Mesodermal cell (in vitro differentiated cells): Measurements from ENCODE around the gene PGAM5. TPM values are rescaled to one million over a fixed set of nuclear protein-coding genes. Genes with fewer than 3 reads are reported as not detected.

Experiments used
- H3K27ac ChIP-seq: 2 replicates; pipeline ENCODE4 v1.7.0; 2013; ENCODE audit warnings: mild to moderate bottlenecking, low read depth, low read length, moderate library complexity; ENCODE audit not compliant: severe bottlenecking
- H3K36me3 ChIP-seq: 2 replicates; pipeline ENCODE4 v1.7.1; 2013; ENCODE audit warnings: mild to moderate bottlenecking, low read length, moderate library complexity; ENCODE audit not compliant: control insufficient read depth, insufficient read depth
- H3K4me1 ChIP-seq: one replicate; pipeline ENCODE4 v1.7.1; 2013; ENCODE audit warnings: mild to moderate bottlenecking, low read length; ENCODE audit not compliant: insufficient read depth, control insufficient read depth, poor library complexity, severe bottlenecking
- H3K4me3 ChIP-seq: 2 replicates; pipeline ENCODE4 v1.7.0; 2013; ENCODE audit warnings: low read length, control low read depth, mild to moderate bottlenecking; ENCODE audit not compliant: insufficient read depth, poor library complexity, severe bottlenecking; ENCODE audit errors: extremely low read depth
- H3K9me3 ChIP-seq: 2 replicates; pipeline ENCODE4 v1.7.1; 2013; ENCODE audit warnings: mild to moderate bottlenecking, low read length, moderate library complexity; ENCODE audit not compliant: control insufficient read depth
- WGBS, 2 experiments: methylation state at CpG; one replicate each; pipeline ENCODE4 v1.1.5; 2013; ENCODE audit warnings: missing lambda C conversion rate in 2 of 2; ENCODE audit not compliant: insufficient coverage in 2 of 2; 5-methylcytosine and 5-hydroxymethylcytosine counted together
- polyA plus RNA-seq, 2 experiments: library from polyadenylated mRNA; stranded (reverse); fragments of 50-300 nt; gene quantifications; one replicate each; pipeline ENCODE4 v1.2.3, GENCODE V29; 2013

PGAM5 gene
- 28.9 TPM for polyA plus RNA-seq (2013, experiment 1 of 2)
- 25.1 TPM for polyA plus RNA-seq (2013, experiment 2 of 2)

DNA sequence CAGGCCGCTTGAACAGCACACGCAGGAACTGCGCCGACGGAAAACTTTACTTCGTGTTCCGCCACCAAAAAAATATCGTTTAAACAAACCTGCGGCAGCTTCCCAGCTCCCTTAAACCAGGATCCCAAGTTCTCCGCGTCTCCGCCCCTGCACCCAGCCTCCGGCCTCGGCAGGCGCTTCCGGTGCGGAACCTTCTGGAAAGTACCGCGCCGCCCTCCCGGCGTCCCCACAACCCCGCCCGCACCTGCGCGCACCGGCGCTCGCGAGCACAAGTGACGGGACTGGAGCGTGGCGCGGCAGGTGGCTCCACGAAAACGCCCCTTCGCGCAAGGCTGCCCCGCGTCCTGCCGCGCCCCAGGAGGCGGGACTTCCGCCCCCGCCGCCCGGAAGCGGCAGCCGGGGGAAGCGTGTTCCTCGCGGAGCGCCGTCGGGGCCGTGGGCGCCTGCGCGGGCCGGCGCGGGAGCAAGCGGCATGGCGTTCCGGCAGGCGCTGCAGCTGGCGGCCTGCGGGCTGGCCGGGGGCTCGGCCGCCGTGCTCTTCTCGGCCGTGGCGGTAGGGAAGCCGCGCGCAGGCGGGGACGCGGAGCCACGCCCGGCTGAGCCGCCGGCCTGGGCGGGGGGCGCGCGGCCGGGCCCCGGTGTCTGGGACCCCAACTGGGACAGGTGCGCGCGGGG is at the start of gene PGAM5:
Gene PGAM5 (plus strand): TSS at position 438 of the 675 bp plus-strand sequence. CDS start 35 bp downstream, at position 473.
- Histone ChIP-seq H3K27ac (peak within 1 kb of the TSS; percentile 60), H3K9me3 (no peaks in the 10 kb centered on the region)
- 0% methylated on average over 78 to 84 of the region's 94 CpGs for WGBS, 2 experiments

DNA sequence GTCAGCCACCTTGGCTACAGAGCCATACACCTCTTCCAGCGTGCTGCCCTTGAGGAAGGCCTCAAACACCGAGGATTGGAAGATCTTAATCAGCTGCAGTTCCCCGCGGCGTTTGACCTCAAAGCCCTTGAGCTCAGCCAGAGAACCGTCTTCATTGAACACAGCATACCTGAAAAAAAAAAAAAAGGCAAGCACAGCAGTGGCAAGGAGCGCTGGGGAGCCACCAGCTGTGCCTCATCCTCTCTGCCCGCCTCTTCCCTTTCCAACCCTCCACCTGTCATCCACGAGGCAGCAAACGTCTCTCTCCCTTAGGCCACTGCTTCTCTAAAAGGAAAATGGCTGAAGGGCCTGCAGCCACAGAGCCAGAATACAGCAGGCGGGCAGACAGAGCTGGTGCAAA is 49.6 kb upstream of the PGAM5 start:
- WGBS, 2 experiments: 96 to 97% methylated on average over 10 of the region's 11 CpGs
- no peaks in the 10 kb centered on the region for H3K4me1 ChIP-seq
- no peaks in the 10 kb centered on the region for H3K9me3 ChIP-seq
- H3K27ac ChIP-seq: no peak overlapping the region
- H3K4me3 ChIP-seq: no peak overlapping the region
- peaks cover 99% of the 10 kb centered on the region for H3K36me3 ChIP-seq

More for the DNA sequence above, at the start of gene PGAM5:
- Histone ChIP-seq H3K4me3 (peak within 1 kb of the TSS; percentile 75), H3K4me1 (no peaks in the 10 kb centered on the region), H3K36me3 (peaks cover 31% of the 10 kb centered on the region)

DNA sequence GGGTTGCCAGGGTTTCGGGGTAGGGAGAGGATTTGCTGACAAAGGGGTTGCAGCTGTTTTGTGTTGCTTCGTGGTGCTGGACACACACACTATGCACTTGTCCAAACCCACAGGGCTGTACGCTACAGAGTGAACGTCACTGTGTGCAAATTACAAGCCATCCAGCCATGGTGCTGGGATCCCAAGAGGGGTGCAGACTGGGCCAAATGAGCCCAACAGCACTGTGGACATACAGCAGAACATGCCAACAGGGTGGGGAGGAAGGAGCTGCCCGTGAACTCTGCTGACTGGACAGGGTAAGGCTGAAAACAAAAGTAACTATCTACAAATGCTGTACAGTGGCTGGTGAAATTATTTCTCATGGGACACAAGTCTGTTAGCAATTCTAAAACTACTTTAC is 48.7 kb upstream of the PGAM5 start:
- Histone ChIP-seq H3K4me3 (no peak overlapping the region), H3K36me3 (peaks cover 99% of the 10 kb centered on the region), H3K9me3 (no peaks in the 10 kb centered on the region), H3K27ac (no peak overlapping the region), H3K4me1 (no peaks in the 10 kb centered on the region)
- WGBS, 2 experiments: 73 to 92% methylated on average over 3 to 4 of the region's 5 CpGs

DNA sequence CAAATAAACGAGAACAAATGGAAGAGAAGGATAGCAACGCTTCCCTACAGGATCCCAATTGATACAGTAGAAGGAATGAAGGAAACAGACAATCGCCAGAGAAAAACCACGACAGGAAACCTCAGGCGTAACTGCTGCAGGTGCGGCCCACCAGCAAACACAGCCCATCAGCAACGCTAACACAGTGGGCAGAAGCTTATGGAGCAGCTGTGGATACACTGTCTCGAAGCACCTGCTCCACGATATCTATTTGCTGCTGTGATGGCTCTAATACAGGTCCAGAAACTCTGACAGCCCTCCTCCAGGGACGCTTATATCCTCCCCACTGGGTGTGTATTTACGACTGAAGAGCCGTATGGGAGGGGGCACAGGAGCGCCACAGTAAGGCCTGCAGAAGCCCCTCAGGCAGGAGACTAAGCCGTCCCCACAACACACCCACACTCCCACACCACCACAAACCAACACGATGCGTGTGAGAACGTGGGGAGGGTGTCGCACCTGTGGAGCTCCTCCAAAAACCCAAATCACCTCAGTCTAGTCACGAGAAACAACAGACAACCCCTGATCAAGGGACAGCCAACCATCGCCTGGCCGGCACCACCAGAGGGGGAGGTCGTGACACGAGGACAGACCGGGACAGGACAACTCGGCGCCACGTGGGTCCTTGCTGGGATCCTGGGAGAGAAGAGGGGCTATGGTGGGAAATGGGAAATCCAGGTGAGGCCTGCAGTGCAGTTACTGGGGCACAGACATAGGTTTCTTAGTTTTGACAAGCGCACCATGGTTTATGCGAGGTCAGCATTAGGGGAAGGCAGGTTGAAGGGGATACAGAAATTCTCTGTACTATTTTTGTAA is 47.5 kb upstream of the PGAM5 start:
- H3K27ac ChIP-seq: no peak overlapping the region
- WGBS, 2 experiments: 91 to 93% methylated on average over 17 to 25 of the region's 29 CpGs
- H3K4me1 ChIP-seq: no peaks in the 10 kb centered on the region
- peaks cover 99% of the 10 kb centered on the region for H3K36me3 ChIP-seq
- no peak overlapping the region for H3K4me3 ChIP-seq
- no peaks in the 10 kb centered on the region for H3K9me3 ChIP-seq

DNA sequence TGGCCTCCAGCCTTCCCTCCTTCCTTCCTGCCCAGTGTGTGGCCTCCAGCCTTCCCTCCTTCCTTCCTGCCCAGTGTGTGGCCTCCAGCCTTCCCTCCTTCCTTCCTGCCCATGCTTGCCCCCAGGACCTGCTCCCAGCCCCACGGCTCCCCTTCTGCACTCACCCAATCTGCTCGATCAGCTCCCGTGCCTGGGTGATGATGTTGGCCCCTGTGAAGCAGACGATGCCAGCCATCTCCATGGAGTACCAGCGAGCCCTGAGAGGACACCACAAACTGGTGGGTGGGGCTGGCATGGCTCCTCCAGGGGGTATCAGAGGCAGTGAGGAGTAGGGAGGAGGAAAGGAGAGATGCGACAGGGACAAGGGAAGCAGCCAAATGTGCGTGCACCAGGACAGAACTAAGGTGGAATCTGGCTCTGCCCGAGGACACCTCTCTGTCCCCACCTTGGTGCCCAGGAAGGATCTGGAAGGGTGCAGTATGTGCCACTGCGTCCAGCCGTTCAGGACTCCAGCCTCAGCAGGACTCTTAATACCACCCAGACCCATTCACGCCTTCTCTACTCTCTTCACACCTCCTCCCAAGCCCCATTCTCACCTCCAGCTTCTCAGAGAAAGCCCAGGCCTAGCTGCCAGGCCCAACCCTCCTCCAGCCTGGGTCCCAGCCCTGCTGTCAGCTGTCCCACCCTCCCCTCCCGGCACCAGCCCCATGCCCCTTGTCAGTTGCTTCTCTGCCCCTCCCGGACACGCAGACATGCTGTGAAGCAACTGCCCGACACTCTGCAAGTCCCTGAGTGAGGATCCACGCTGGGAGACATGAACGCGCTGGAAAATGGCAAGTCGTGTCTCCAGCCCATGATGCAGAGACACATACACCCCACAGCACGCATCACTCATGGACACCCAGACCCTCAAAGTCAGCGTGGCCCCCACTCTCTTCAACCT is 46.2 kb upstream of the PGAM5 start:
- Histone ChIP-seq H3K4me3 (no peak overlapping the region), H3K36me3 (peaks cover 99% of the 10 kb centered on the region), H3K4me1 (no peaks in the 10 kb centered on the region), H3K9me3 (no peaks in the 10 kb centered on the region), H3K27ac (no peak overlapping the region)
- 90 to 91% methylated on average over 18 to 21 of the region's 21 CpGs for WGBS, 2 experiments

DNA sequence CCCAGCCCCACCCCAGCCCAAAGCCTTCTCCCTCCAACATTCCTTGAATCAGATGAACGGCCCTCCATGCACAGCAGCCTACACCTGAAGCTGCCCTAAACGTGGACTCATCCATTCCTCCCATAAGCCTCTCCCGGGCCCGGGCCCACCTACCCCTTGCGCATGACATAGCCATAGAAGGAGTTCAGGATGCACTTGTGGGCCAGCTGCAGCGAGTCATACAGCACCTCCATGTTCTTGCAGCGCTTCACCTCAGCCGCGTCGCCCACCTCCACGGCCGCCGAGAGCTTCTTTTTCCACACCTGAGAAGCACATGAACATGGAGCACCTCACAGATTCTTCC is 45.5 kb upstream of the PGAM5 start:
- Histone ChIP-seq H3K9me3 (no peaks in the 10 kb centered on the region), H3K4me1 (no peaks in the 10 kb centered on the region), H3K36me3 (peaks cover 97% of the 10 kb centered on the region), H3K27ac (no peak overlapping the region), H3K4me3 (no peak overlapping the region)
- 90 to 97% methylated on average over 7 to 11 of the region's 13 CpGs for WGBS, 2 experiments

DNA sequence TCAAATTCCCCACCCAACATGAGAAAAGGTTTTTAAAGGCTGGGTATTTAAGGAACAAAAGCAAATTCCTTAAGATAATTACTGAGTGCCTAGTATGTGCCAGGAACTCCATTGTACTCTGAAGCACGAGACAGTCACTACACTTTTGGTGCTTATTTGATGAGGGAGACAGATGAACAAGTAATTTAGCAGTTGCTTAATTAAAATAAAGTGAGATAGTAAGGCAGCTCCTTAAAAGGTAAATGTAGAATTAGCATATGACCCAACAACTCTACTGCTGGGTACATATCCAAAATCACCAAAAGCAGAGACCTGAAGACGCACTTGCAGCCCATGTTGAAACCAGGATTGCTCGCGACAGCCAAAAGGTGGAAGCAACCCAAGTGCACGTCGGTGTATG is 44.8 kb upstream of the PGAM5 start:
- Histone ChIP-seq H3K36me3 (peaks cover 97% of the 10 kb centered on the region), H3K4me3 (no peak overlapping the region), H3K27ac (no peak overlapping the region), H3K9me3 (no peaks in the 10 kb centered on the region), H3K4me1 (no peaks in the 10 kb centered on the region)
- 78 to 88% methylated on average over 3 to 5 of the region's 6 CpGs for WGBS, 2 experiments

DNA sequence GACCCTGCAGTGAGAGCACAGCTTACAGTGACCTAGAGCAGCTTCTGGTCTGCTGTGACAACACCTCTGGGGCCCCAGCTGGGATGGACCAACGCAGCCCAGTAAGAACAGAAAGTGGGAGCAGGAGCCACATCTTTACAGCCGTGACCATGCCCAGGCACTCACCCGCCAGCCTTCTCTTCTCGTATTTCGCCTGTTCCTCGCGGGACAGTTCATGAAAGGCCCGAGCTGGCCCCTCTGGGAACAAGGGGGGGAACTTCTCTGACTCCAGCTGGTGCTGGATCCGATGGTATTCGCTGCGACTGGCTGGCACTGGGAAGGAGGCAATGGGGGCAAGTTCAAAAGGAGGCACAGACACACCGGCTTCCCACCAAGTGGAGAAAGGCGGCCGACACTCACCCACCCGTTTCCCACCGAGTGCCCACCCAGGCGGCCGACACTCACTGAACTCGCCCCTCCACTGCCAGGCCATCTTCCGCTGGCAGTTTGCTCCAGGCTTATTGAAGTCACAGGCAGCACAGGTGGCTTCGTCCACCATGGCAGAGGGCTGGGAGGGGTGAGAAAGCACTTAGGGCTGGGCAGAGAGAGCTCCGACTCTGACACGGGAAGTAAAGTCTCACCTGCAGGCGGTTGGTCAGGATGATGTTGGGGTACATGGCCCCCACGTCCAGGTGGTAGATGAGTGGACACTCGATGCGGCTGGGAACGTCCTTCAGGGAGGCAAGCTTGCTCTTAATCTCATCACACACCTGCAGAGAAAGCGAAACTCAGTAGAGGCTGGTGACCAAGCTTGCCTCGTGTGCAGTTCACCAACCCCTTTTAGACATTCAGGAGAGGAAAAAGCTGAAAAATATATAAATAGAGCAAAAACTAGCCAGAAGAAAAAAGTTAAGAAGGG is 42.2 kb upstream of the PGAM5 start:
- Histone ChIP-seq H3K9me3 (no peaks in the 10 kb centered on the region), H3K4me3 (no peak overlapping the region), H3K36me3 (peaks cover 97% of the 10 kb centered on the region), H3K27ac (no peak overlapping the region), H3K4me1 (no peaks in the 10 kb centered on the region)
- WGBS, 2 experiments: 97 to 98% methylated on average over 25 of the region's 30 CpGs

DNA sequence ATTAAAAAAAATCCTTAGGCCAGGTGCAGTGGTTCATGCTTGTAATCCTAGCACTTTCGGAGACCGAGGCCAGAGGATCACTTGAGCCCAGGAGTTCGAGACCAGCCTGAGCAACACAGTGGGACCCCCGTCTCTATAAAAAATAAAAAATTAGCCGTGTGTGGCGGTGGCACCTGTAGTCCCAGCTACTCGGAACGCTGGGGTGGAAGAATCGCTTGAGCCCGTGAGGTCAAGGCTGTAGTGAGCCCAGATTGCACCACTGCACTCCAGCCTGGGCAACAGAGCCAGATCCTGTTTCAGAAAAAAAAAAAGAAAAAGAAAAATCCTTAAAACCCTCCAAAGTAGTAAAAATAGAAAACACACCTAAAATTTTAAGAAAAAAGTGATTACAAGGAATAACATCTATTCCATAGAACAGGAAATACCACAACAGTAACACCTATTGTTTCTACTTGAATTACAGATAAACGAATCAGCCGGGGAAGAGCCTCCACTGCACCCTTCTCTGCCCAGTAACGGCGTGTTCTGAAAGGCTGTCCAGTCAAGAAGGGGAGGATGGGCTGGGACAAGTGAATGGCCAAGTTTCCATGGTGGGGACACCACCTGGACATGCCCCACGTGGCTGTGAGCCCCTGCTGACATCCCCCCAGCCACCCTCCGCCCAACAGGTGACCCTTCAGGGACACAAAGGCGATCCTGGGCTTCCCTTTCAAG is 41.3 kb upstream of the PGAM5 start:
- Histone ChIP-seq H3K4me3 (no peak overlapping the region), H3K4me1 (no peaks in the 10 kb centered on the region), H3K9me3 (no peaks in the 10 kb centered on the region), H3K36me3 (peaks cover 95% of the 10 kb centered on the region), H3K27ac (no peak overlapping the region)
- 93 to 97% methylated on average over 11 to 15 of the region's 17 CpGs for WGBS, 2 experiments
